Measurements from ENCODE around the gene RPS15.
A peak's percentile ranks its signal among the peaks of the same experiment; 100 is the strongest.
"Not testable (repeated sequence)": the region's sequence is repeated elsewhere in the genome, so short reads cannot be mapped to it uniquely, and the experiment has no call there.

Gene RPS15

DNA sequence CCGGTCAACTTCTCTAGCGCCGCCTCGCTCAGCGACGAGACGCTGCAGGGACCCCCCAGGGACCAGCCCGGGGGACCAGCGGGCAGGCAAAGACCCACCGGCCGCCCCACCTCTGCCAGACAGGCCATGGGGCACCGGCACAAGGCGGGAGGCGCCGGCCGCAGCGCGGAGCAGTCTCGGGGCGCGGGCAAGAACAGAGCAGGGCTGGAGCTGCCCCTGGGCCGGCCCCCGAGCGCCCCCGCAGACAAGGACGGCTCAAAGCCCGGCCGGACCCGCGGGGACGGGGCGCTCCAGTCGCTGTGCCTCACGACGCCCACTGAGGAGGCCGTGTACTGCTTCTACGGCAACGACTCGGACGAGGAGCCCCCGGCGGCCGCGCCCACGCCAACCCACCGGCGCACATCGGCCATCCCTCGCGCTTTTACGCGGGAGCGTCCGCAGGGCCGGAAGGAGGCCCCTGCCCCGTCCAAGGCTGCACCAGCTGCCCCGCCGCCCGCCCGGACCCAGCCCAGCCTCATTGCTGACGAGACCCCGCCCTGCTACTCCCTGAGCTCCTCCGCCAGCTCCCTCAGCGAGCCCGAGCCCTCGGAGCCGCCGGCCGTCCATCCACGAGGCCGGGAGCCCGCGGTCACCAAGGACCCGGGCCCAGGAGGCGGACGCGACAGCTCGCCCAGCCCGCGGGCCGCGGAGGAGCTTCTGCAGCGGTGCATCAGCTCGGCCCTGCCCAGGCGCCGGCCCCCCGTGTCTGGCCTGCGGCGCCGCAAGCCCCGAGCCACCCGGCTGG is 29.5 kb downstream of the RPS15 start:
- DNase-seq (ENCODE audit: low read depth in 1 of 2, low spot score in 1 of 2) = no peak

DNA sequence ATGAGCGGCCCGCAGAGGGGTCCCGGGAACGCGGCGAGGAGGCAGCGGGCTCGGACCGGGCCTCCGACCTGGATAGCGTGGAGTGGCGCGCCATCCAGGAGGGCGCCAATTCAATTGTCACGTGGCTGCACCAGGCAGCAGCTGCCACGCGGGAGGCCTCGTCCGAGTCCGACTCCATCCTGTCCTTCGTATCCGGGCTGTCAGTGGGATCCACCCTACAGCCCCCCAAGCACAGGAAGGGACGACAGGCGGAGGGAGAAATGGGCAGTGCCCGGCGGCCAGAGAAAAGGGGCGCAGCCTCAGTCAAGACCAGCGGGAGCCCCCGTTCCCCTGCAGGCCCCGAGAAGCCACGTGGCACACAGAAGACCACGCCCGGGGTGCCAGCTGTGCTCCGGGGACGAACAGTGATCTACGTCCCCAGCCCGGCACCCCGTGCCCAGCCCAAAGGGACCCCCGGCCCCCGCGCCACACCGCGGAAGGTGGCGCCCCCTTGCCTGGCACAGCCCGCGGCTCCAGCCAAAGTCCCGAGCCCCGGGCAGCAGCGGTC is 30.2 kb downstream of the RPS15 start:
- DNase-seq (ENCODE audit: low read depth in 1 of 2, low spot score in 1 of 2) = no peak

DNA sequence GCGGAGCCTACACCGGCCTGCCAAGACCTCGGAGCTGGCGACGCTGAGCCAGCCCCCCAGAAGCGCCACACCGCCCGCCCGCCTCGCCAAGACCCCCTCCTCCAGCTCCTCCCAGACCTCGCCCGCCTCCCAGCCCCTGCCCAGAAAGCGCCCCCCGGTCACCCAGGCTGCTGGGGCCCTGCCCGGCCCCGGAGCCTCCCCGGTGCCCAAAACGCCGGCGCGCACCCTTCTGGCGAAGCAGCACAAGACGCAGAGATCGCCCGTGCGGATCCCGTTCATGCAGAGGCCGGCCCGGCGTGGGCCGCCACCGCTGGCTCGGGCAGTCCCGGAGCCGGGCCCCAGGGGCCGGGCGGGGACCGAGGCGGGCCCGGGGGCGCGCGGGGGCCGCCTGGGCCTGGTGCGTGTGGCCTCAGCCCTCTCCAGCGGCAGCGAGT is 30.6 kb downstream of the RPS15 start:
- no peak for DNase-seq (ENCODE audit: low read depth in 1 of 2, low spot score in 1 of 2)

- no peak for DNase-seq (ENCODE audit: low read depth in 1 of 2, low spot score in 1 of 2)
Observed at GRCh38 chr19:1469255-1470054, 31.3 kb downstream of the RPS15 start.

DNA sequence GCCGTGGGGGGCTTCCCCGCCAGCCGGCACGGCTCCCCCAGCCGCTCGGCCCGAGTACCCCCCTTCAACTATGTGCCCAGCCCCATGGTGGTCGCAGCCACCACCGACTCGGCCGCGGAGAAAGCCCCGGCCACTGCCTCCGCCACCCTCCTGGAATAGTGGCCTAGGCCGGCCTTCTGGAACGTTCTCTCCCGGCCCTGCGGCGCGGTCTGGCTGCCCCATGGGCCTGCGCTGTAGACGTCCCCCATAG is 31.8 kb downstream of the RPS15 start:
- DNase-seq (ENCODE audit: low read depth in 1 of 2, low spot score in 1 of 2) = no peak

DNA sequence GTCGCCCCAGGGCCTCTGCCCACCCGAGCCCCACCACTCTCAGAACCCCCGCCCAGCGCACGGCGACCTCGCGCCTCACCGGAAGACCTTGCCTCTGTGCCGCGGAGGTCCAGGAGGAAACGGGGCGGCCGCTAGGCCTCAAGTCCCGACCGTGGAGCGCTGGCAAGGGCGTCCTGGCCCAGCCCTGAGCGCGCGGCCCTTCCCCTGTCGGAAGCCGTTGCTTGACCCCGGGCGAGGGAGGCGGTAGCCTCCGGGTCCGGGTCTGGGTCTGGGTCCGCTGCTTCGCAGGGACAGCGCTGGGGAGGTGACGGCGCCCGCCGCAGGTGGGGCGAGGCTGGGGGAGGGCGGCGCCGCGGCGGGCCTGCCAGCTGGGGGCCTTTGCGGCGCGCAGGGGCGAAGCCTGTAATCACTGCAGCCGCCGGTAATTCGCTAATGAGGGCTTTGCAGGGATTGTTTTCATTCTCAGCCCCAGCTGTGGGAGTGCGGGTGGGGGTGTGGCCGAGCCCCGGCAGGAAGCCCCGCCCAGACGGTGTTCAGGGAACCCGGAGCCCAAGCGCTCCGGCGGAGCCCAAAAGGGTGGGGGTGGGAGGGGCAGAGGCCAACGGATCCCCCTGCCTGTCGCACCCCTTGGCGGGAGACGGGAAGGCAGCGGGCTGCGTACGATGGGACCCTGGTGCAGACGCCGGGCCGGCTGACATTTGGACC is 32.3 kb downstream of the RPS15 start:
- peak in 1 of 2 donors; percentile 59 for DNase-seq (ENCODE audit: low read depth in 1 of 2, low spot score in 1 of 2)

- no peak for DNase-seq (ENCODE audit: low read depth in 1 of 2, low spot score in 1 of 2)
Observed at GRCh38 chr19:1471010-1471514, 32.9 kb downstream of the RPS15 start.

GRCh38 chr19:1471515-1472160 is 33.4 kb downstream of the RPS15 start:
- no peak for DNase-seq (ENCODE audit: low read depth in 1 of 2, low spot score in 1 of 2)

- no peak for DNase-seq (ENCODE audit: low read depth in 1 of 2, low spot score in 1 of 2)
Observed at GRCh38 chr19:1472231-1473084, 34.3 kb downstream of the RPS15 start.

DNA sequence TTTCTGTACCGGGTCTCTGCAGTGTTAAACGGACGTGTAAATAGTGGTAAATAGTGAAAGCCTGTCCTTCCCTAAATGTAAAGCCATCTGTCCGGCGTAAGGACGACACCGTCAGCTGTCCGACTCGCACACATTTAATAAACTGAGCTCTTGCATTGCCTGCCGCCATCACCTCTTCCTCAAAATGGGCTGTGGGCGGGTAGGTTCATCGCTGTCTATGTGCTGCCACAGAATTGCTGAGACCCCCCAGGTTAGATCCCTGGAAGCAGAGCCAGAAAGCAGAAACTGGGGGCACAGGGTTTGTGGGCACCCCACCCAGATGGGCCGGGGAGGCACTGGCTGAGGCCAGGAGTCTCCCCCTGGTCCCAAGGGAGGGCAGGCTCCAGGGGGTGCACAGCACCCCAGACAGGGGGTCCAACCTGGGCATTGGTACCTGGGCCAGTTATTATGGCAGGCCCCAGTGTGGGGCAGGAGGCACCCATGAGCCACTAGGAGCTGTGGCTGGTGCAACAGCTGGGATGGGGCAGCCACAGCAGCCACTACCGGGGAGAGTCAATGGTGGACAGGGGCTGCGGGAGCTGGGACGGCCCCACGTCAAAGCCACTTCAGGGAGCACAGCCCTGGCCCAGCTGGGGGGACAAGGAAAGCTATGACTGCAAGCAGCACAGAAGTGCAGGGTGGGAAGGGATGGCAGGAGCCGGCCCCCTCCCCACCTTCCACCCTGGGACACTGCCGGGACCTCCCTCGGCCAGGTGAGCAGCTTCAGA is 35.1 kb downstream of the RPS15 start:
- DNase-seq (ENCODE audit: low read depth in 1 of 2, low spot score in 1 of 2) = no peak

- no peak for DNase-seq (ENCODE audit: low read depth in 1 of 2, low spot score in 1 of 2)
Observed at GRCh38 chr19:1474011-1474764, 36.0 kb downstream of the RPS15 start.

GRCh38 chr19:1474765-1475351 is 36.7 kb downstream of the RPS15 start:
- no peak for DNase-seq (ENCODE audit: low read depth in 1 of 2, low spot score in 1 of 2)

DNA sequence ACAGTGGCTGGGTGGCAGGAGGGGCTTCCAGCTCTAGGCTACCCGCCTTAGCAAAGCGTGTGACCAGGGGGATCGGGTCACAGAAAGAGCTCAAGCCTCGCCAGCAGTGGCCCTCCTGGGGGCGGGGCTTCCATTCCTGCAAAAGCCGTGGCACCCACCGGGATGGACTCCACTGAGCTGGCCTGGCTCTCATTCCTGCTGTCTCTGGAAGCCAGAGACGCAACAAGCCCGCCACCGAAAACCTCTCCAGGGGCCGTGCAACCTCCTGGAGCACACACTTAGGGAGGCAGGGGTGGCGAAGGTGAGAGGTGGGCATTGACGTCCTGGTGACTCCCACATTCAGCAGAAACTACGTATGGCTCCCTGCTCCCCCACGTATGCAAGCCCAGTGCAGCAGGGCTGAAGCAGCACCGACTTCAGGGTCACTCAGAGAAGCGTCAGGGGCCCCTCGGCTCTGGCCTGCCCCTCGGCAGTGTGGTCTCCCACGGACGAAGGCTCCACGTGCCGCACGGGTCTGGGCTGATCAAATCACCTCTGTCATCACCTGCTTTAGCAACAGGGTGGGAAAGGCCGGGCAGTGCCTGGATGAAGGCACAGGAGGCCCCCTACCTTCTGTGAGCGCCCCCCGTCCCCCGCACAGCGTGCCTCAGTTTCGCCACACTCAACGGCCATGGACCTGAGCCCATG is 37.7 kb downstream of the RPS15 start:
- no peak for DNase-seq (ENCODE audit: low read depth in 1 of 2, low spot score in 1 of 2)

- DNase-seq (ENCODE audit: low read depth in 1 of 2, low spot score in 1 of 2) = not testable (repeated sequence)
Observed at GRCh38 chr19:1477056-1477455, 38.9 kb downstream of the RPS15 start.

- DNase-seq (ENCODE audit: low read depth in 1 of 2, low spot score in 1 of 2) = peak; percentile 80 to 90
Observed at GRCh38 chr19:1478934-1479707, 40.9 kb downstream of the RPS15 start, which contains the start of gene C19orf25. Gene C19orf25 (minus strand): TSS chr19:1479215. CDS start chr19:1478903, 312 bp downstream.

DNA sequence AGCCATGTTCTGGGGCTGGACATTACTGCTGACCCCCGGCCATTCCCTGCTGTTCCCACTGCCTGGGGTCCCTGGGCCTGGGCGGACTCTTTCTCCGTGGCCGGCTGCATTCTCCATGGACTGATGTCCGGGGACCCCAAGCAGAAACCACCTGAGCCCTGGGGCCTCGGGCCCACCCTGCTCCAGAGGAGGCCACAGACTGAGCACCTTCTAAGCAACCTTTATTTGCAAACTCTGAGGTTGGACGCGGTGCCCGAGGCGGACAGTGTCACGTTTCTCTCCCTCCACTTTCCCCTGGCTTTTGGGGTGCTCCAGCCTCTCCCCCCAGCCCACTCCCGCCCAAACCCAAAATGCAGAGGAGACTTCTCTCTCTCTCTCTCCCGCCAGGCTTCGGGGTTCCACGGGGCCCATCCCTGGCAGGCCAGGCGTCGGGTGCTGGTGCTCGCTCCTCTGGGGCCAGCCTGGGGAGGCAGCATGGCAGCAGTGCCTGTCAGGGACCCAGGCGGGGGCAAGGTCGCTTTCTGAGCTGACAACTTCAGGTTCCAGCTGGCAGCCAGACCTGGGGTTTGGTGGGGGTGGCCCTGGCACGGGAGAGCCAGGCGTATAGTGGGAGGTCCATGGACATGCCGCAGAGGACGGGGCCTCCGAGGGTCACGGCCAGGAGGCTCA is 43.2 kb downstream of the RPS15 start:
- no peak for DNase-seq (ENCODE audit: low read depth in 1 of 2, low spot score in 1 of 2)

Measured in activated CD4-positive, alpha-beta T cell treated with anti-CD3 and anti-CD28 coated beads, Interleukin-2, amount 50 U/mL, for 24 hours (primary cell).